Measurements from ENCODE around the gene EPS8L3. TPM values are rescaled to one million over a fixed set of nuclear protein-coding genes. Genes with fewer than 3 reads are reported as not detected.
"Not testable (repeated sequence)": the region's sequence is repeated elsewhere in the genome, so short reads cannot be mapped to it uniquely, and the experiment has no call there.

EPS8L3 gene, protein sequence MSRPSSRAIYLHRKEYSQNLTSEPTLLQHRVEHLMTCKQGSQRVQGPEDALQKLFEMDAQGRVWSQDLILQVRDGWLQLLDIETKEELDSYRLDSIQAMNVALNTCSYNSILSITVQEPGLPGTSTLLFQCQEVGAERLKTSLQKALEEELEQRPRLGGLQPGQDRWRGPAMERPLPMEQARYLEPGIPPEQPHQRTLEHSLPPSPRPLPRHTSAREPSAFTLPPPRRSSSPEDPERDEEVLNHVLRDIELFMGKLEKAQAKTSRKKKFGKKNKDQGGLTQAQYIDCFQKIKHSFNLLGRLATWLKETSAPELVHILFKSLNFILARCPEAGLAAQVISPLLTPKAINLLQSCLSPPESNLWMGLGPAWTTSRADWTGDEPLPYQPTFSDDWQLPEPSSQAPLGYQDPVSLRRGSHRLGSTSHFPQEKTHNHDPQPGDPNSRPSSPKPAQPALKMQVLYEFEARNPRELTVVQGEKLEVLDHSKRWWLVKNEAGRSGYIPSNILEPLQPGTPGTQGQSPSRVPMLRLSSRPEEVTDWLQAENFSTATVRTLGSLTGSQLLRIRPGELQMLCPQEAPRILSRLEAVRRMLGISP
- 0.86 TPM for polyA plus RNA-seq (ENCODE audit: insufficient read length)
- long read RNA-seq, donor 1, result 0 reads
- long read RNA-seq, donor 2, result 0 reads
- long read RNA-seq, donor 3, result 0 reads
- long read RNA-seq, donor 4, result 0 reads
- long read RNA-seq, donor 5, result 0 reads
- long read RNA-seq, donor 6, result 0 reads
- long read RNA-seq, donor 7, result 0 reads
- long read RNA-seq, donor 8, result 0 reads

DNA sequence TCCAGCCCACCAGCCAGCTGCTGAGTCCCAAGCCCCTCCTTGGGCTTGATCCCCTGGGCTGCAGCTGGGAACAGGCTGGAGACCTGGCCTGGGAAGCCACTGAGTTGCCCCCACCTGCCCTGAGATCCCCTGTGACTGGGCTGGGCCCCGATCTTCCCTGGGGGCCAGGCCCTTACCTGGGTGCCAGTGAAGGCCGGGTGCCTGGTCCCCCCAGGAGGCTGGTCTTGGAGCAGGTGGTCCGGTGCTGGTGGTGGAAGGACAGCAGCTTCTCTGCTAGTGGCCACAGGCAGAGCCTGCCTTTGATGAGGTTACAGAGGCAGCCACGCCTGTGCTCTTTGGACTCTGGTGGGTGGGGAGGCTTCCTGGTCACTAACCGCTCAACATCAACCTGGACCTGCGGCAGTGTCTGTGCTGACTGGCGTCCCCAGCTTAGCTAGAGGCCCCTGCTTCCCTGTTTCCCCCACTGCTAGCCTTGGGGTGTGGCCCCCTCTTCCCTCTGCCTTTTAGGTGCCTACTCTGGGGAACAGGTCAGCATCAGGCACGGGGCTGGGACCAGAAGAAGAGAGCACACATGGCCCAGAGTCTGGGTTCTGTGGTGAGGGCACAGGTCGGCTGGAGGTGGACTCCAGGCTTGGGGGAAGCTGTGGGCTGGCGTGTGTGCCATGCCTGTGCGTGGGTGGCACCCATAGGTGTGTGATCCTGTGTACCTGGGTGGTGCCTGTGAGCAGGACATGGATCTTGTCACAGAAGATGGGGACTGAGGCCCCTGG, at the start of gene EPS8L3:
TSS of gene EPS8L3 (minus strand) at position 278 of the 770 bp plus-strand sequence. CDS start 2,174 bp downstream, outside the sequence.
- no peak for DNase-seq

DNA sequence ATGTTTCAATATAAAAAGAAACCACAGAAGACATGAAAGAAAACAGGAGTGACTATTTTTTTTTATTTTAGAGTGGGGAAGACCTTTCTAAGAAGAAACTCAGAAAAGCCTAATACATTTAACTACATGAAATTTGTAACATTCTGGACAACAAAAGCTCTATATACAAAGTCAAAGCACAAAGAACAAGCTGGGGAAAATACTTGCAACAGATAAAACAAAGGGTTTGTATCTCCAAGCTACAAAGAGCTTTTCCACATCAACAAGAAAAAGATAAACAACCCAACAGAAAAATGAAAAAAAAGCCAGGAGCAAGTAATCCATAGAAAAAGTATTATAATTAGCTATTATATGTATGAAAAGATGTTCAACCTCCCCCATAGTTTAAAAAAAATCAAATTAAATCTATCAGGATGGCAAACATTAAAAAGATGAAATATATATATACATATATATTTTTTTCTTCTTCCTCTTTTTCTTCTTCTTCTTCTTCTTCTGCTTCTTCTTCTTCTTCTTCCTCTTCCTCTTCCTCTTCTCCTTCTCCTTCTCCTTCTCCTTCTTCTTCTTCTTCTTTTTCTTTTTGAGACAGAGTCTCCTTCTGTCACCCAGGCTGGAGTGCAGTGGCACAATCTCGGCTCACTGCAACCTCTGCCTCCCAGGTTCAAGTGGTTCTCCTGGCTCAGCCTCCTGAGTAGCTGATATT, 49.1 kb upstream of the EPS8L3 start:
- DNase-seq, result no peak

DNA sequence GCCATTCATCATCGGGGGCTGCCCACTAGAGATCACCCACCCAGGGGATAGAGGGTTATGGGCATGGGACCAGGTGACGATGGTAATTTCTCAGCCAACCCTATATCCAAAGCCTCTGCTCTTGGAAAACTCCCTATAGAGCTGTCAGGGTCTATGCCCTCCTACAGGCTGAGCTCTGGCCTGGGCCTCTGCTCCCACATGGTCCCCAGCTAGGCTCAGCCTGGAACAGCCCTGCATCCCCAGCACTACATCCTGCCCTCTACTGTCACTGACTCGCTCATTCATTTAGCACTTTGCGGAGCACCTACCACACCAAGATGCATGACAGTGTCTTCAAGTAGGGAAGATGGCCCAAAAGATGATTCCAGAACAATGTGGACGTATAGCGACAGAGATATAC, 45.0 kb upstream of the EPS8L3 start:
- no peak for DNase-seq

DNA sequence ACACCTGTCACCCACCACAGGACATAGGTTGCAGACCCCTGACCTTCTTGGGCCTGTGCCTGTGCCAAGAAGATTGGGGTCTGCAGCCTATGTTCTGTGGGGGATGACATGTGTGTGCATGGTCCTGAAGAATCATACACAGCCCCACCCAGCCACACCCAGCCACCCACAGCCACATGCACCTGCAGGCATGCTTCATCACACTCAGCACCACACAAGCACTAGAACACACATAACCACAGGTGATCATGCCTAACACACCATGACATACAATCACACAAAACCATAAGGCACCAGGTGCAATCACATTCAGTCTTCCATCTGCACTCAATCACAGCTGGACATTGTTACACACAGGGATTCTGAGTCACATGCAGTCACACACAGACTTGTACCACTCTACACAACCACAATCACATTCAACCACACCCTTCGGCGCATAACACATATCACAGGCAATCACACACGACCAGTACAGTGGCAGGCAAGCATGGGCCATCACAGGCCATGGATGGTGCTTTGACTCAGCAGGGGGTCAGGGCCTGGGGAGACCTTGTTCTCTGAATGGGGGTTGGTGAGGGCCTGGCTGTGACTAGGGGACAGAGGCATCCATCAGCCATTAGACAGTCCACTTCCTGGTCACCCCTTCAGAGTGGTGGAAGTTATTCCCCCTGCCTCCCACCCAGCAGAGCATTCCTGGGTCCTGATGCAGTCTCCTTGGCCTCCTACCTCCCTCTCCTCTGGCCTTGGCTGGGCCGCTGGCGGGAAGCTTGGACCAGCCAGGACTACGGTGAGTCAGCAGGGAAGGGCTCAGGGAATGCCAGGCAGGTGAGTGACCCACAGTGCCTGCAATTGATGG, 44.3 kb upstream of the EPS8L3 start:
- DNase-seq, result no peak

DNA sequence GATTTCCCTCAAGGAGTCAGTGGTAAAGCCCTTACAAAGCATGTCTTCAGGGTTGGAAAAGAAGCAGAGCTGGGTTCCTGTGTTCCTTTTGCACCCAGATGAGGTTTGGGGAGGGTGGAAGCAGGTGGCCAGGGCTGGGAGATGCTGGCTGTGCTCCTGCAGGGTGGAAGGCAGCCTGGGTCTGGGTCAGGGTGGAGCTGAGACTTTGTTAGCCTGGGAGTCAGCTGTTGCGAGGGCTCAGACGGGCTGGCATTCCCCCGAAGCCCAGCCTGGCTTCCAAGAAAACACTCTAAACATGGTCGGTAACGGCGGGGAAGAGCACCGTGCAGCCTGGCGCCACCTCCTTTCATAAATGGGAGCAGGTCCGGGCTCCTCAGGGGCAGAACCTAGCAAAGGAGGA, 43.7 kb upstream of the EPS8L3 start:
- DNase-seq, result no peak

DNA sequence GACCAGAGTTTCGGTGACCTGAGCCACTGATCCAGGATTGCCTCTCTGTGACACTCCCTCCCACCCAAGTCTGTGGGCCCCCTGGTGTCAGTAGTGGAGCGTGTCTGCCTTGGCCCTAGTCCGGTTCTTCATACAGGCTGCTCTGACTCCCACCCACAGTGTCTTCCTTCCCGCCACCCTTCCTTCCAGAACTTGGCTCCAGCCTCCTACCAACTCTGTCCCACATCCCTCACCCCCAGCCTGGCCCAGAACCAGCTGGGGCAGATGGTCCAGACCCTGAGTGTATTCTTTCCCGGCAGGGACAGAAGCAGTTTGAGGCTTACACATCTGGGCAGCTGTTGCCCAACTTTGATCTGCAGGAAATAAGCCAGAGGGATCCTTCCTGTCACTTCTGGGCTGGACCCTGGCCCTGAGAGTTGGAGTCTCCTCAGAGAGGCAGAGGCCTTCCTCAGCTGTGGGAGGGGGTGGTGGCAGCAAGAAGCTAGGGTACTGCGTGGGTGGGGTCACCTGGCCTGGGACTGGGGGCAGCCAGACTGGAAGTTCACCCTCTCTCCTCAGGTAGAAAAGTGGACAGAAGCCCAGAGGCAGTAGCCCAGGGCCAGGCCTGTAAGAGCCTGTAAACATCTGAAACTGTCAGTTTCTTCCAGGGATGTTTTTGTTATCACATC, 43.1 kb upstream of the EPS8L3 start:
- DNase-seq, result no peak

DNA sequence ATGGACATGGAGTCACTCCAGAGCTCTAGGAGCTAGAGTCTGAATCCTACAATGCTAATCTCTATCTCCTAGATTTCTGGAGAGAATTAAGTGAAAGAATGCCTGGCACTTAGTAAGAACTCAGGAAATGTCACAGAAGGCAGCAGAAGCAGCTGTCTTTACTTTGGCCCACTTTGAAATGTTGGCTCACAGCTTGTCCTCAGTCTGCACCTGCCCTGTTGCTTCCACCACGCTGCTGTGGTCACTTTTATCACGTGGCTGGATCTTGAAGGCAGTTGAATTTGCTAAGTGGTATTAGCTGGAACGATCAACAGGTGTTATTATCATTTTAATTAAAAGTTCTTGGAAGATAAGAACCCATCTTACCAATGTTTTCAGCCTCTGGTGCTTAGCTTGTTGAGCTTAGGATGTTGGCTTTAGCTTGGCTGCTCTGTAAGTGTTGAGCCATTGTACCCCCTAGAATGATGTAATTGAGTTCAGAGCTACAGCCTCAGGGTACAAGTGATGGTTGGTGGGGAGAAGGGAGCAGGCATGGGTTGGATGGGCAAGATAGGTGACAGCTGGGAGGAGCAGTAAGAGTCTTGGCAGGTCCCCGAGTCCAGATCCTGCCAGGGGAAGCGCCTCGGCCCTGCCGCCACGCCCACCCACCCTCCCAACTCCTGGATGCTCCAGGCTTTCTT, 41.9 kb upstream of the EPS8L3 start:
- DNase-seq, result no peak

DNA sequence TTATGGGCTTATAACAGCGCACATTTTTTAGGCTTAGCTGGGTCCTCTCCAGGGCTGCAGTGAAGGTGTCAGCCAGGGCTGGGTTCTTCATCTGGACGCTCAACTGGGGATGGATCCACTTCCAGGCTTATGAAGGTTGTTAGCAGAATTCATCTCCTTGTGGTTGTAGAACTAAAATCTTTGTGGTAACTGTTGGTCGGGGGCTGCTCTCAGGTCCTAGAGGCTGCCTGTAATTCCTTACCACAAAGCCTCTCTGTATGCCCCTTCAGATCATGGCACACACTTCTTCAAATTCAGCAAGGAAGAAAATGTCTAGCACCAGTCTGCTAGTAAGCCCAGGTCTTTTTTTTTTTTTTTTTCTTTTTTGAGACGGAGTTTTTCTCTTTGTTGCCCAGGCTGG, 40.9 kb upstream of the EPS8L3 start:
- DNase-seq, result no peak

DNA sequence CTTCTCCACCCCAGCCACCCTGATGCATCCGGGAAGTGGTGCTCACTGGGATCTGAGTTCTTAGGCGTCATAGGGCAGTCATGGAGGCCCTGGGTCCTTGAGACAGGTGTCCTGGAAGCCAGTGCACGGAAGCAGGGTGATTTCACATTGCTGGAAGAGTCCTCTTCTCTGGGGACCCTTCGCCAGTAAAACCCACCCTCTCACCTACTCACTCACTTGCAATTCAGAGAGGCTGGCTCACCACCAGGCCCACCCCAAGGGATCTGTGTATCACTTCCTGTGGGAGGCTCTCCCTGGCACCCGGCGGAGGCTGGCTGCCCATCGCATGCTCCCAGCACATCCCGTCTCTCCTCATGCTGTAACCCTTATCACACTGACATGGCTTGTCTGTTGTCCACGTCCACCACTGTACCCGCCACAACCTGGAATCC, 40.2 kb upstream of the EPS8L3 start:
- no peak for DNase-seq

DNA sequence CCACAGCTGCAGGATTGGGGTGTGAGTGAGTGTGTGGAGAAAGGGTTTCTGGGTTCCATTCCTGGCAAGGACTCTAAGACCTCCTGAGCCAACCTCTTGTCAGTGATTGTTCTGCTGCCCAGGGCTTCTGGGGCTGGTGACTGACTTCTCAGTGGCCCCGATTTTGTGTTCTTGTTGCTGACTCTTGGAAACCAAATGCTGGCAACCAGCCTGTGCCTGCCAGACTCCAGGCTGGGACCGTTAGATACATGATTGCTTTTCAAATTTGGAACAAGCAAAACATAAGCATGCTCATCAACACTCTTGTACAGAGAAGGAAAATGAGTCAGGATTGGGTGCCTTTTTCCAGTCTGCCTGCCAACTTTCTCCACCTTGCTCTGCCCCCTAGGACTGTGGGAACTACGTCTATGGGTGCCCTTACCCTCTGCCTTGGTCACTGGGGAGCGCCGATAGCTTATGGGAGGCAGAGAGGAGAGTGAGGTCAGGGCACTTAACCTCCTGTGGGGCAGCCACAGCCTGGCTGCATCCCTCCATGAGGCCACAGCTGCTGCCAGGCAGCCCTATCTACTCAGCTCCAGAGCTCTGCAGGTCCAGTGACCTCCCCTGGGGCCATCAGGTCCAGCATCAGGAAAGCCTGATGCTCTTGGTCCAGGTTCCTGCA, 39.3 kb upstream of the EPS8L3 start:
- DNase-seq, result no peak

DNA sequence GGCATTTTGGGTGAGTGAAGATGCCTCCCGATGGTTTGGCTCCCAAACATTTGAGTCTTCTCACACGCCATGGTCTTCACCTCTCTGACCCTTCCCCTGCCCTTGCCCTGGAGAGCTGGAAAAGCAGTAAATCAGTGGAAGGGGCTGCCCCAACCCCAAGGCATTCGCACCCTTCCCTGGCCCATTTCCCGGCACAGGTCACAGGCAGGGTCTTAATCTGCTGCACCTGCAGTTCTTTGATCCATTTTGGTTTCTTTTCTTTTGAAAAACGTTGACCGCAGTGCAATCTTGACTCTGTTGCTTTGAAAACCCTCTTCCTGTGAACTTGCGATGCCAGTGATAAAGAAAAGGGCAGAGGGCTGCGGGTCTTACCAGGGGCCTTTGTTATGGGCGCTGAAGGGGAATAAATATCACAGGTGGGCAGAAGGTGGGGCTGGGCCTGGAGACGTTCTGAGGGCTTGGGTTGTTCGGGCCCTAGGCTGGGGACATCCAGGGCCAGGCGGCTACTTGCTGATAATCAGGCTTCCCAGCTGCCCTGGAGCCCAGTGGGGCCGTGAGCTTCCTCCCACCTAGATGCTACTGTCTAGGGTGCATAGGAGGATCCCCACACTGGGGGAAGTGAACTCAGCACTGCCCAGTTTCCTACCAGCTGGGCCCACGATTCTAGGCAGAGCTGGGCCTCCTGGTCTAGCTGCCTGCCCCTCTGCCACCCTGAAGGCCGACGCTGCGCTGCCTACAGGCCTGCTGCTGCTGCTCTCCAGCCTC, 38.6 kb upstream of the EPS8L3 start:
- no peak for DNase-seq

DNA sequence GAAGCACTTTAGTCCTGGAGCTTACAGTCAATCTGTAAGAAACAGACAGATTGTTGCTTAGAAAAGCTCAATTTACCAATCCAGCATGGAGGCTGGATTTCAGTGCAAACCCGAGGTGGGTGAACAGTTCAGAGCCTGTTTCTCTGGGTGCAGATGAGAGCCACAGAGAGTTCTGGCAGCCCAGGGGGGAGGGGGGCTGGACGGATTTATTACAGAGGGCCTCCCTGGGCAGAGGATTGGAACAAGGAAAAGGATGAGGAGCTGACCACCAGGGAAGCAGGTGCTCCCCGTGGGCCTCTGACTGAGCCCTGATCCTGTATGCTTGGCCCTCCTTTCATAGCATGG, 38.0 kb upstream of the EPS8L3 start:
- no peak for DNase-seq

DNA sequence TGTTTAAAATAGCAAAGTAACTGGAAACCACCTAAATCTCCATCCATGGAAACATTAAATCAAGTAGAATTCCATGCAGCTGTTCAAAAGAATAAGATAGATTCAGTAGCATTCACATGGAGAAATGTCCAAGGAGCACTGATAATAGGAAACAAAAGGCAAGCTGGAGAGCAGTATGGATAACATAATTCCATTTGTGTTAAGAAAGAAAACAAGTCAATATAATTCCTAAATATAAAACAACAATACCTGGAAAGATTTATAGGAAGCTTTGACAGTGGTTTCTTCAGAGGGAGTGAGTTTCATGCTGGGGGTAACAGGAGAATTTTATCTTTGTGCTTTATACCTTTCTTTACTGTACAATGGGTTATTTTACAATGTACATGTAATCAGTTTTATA, 36.6 kb upstream of the EPS8L3 start:
- DNase-seq, result no peak

DNA sequence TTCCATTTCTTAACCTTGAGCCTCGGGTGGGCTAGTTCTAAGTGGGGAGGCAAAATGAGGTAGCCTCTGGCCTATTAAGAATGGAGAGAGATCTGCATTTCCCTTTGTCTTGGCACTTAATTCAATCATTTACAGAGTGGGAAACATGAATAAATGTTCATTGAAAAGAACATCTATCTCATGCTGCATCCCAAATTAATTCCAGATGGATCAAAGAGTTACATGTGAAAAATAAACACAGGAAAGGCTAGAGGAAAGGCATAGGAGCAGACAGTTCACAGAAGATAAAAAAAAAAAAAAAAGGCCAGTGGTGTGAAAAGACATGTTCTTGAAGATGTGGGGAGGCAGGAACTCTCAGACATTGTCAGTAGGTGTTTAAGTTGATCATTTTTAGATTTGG, 35.7 kb upstream of the EPS8L3 start:
- DNase-seq, result no peak

DNA sequence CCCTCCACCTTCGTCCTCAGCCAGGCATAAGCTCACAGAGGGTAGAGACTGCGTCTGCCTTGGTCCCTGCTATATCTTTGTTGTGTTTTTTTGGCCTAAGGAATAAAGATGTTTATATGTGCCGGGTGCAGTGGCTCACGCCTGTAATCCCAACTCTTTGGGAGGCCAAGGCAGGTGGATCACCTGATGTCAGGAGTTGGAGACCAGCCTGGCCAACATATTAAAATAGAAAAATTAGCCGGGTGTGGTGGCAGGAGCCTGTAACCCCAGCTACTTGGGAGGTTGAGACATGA, 33.5 kb upstream of the EPS8L3 start:
- not testable (repeated sequence) for DNase-seq

DNA sequence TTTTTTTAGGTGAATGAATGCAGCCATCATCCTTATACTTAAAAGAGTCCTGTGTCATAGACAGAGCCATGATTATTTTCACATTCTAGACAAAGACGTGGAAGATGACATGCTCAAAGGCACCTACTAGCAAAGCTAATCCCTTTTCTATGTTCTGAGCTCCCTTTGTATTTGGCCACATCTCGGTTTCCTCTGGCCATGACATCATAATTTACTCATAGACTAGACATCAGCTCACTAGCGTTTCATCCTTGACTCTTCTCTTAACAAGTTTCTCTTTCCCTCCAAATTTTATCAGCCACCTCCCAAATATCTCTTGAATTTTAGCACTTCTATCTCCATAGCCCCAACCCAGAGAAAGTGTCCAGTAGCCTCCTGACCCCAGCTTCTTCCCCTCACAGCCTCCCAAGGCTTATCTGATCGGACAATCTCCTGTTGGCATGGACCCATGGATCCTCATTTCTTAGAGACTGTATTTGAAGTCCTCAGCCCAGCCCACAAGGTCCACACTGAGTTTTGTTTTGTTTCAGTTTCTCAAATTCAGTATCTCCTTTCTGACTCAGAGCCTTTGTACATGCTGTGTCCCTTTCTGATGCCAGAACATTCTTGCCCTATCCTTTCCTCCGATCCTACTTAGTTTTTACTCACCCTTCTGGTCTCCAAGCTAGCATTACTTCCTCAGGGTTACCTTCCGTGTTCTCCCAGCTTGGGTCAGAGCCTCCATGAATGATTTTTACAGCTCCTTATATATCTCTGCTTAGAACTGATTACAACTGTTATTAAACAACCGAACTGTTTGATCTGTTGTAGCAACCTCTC, 33.0 kb upstream of the EPS8L3 start:
- DNase-seq, result no peak

DNA sequence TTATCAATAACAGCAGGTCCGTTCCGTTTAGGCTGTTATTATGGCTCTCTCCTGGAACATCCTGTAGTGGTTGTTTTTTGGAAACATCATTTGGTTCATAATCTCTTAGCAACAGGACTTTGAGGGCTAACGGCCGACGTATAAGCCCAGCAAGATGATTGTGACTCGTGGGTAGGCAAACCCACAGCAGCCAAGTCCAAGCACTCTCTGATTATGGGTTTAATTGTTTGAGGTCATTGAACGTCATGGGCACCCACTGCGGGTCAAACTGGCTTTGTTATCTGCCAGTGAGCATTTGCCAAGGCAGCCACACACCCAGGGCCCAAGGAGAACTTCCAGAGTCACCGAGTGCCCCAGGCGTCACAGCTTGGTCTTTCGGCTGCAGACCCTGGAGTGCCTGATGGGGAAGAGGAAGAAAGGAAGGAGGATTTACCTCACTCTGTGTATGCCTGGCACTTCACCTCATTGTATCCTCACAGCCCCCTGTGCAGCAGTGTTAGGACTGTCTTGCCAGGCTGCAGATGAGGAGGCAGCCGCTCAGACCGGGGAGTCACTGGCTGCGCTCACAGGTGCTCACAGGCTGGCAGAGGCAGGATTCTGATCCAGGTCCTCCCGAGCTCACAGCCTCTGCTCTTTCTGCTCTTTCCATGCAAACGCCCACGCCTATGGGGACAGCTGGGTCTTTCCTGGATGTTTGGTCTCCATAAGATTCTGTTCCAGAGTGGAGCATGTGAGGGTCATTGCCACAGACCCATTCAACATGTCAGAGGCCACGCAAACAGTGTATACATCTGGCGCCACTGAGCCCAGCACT, 30.8 kb upstream of the EPS8L3 start:
- DNase-seq, result no peak
